ENCODE data around the gene FADS3.

DNA sequence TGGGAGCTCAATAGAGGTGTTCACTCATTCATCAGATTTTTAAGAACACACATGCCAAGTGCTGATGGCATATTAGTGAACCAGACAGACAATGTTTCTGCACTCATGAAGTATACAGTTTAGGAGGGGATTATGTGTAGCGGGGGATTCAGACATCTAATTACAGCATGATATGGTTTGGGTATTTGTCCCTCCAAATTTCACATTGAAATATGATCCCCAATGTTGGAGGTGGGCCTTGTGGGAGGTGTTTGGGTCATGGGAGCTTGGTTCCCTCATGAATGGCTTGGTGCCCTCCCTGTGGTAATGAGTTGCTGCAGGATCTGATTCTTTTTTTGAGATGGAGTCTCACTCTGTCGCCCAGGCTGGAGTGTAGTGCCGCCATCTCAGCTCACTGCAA is 34.9 kb upstream of the FADS3 start:
- TF ChIP-seq POLR2A (IDR thresholded peaks at IDR 0.05) (no peak), POLR2AphosphoS5 (IDR thresholded peaks at IDR 0.05) (no peak)
- TF ChIP-seq, protein P1, sequence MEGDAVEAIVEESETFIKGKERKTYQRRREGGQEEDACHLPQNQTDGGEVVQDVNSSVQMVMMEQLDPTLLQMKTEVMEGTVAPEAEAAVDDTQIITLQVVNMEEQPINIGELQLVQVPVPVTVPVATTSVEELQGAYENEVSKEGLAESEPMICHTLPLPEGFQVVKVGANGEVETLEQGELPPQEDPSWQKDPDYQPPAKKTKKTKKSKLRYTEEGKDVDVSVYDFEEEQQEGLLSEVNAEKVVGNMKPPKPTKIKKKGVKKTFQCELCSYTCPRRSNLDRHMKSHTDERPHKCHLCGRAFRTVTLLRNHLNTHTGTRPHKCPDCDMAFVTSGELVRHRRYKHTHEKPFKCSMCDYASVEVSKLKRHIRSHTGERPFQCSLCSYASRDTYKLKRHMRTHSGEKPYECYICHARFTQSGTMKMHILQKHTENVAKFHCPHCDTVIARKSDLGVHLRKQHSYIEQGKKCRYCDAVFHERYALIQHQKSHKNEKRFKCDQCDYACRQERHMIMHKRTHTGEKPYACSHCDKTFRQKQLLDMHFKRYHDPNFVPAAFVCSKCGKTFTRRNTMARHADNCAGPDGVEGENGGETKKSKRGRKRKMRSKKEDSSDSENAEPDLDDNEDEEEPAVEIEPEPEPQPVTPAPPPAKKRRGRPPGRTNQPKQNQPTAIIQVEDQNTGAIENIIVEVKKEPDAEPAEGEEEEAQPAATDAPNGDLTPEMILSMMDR (IDR thresholded peaks at IDR 0.05) = no peak
